Dedifferentiated amniotic fluid mesenchymal stem cell (primary cell): Measurements from ENCODE around the gene COA8.
"Not testable (repeated sequence)": the region's sequence is repeated elsewhere in the genome, so short reads cannot be mapped to it uniquely, and the experiment has no call there.

ENCODE experiments used
- DNase-seq: peaks from one replicate; pipeline ENCODE4 v3.0.0-alpha.2; 2016; ENCODE audit errors: extremely low spot score

The COA8 gene

GRCh38 chr14:103525430-103526246 is 37.1 kb upstream of the COA8 start:
- DNase-seq, result not testable (repeated sequence)

GRCh38 chr14:103526247-103526913 is 36.4 kb upstream of the COA8 start:
- no peak for DNase-seq

- no peak for DNase-seq
These were observed 35.9 kb upstream of the COA8 start for GRCh38 chr14:103526914-103527248.

GRCh38 chr14:103527408-103528145 is 35.2 kb upstream of the COA8 start:
- DNase-seq, result no peak

- no peak for DNase-seq
These were observed 34.6 kb upstream of the COA8 start for GRCh38 chr14:103528146-103528586.

GRCh38 chr14:103528587-103529382 is 34.0 kb upstream of the COA8 start, which contains the start of gene TRMT61A:
TRMT61A (plus strand) TSS chr14:103529196; CDS start chr14:103529979, 783 bp downstream.
- peak; percentile 86 for DNase-seq

GRCh38 chr14:103529383-103530365 is 33.1 kb upstream of the COA8 start:
- no peak for DNase-seq

GRCh38 chr14:103530390-103530789 is 32.4 kb upstream of the COA8 start:
- no peak for DNase-seq

GRCh38 chr14:103530831-103531230 is 31.9 kb upstream of the COA8 start:
- no peak for DNase-seq

GRCh38 chr14:103531421-103532215 is 31.1 kb upstream of the COA8 start:
- DNase-seq, result no peak

- no peak for DNase-seq
These were observed 30.3 kb upstream of the COA8 start for GRCh38 chr14:103532216-103533136.

- DNase-seq, result no peak
These were observed 29.4 kb upstream of the COA8 start for GRCh38 chr14:103533137-103533998.

GRCh38 chr14:103533999-103534575 is 28.7 kb upstream of the COA8 start:
- no peak for DNase-seq

- no peak for DNase-seq
These were observed 28.1 kb upstream of the COA8 start for GRCh38 chr14:103534576-103535061.

- no peak for DNase-seq
These were observed 27.5 kb upstream of the COA8 start for GRCh38 chr14:103535081-103535890.
